Spleen (tissue), 7 donors: Measurements from ENCODE around the gene KANSL1L.

Source experiments
- CTCF ChIP-seq, 11 experiments: fragments of 200-600 bp in 7 of 11; fragments of 450-650 bp in 4 of 11; sonication (generic) in 4 of 11; IDR thresholded peaks in 8 of 11; conservative IDR thresholded peaks in 3 of 11; 1 replicate in 7 of 11; 2 replicates in 4 of 11; pipeline versions ENCODE4 v1.4.0 to v1.8.0; 2016 to 2021; ENCODE audit warnings: antibody characterized with exemption in 11 of 11, inconsistent platforms in 4 of 11, mild to moderate bottlenecking in 1 of 11
- POLR2A ChIP-seq, 3 donors: fragments of 450-650 bp; IDR thresholded peaks; one replicate each; pipeline ENCODE4 v1.5.1; 2017; ENCODE audit warnings: antibody characterized with exemption in 3 of 3, mild to moderate bottlenecking in 1 of 3
- donor health status: DM: no; HTN: no; CAD: no; lungs with moderate emphysema.
- donor health status: DM: no; HTN: no; CAD: no.
- donor health status: DM: no; HTN: no; CAD: no.

- TF ChIP-seq POLR2A (IDR thresholded peaks at IDR 0.05) = no peak
- TF ChIP-seq CTCF (IDR thresholded peaks at IDR 0.05 in 8 of 11, conservative IDR thresholded peaks at IDR 0.05 in 3 of 11) = no peak
Measured at GRCh38 chr2:210203558-210203957, 32.3 kb upstream of the KANSL1L start.
